HG02943 (cell line): ENCODE measurements around the gene TMEM128.
"Not testable (repeated sequence)": the region's sequence is repeated elsewhere in the genome, so short reads cannot be mapped to it uniquely, and the experiment has no call there.

Experiments
- ATAC-seq: cut with Tn5 transposase; IDR thresholded peaks from one replicate; pipeline ENCODE4 v1.9.1; 2021; ENCODE audit warnings: mild to moderate bottlenecking, low read depth, moderate library complexity; ENCODE audit not compliant: unreplicated experiment

The TMEM128 gene

DNA sequence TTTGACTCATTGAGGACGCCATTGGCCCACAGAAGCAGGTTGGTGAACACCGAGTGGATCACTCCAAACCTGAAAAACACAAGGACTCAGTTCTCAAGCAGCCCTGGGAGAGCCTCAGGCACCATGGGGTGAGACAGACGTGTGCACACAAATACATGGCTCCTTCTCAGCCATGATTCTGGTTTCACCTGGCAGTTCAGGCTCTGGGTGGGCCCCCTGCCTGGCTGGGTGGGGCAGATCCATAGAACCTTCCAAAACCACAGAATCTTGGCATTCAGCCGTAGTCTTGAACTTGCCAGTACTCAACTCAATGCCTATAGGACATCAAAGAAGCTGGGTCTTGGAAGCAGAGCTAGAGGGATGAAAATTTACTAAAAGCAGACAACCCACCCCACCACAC lies 45.5 kb downstream of the TMEM128 start:
- no peak for ATAC-seq

DNA sequence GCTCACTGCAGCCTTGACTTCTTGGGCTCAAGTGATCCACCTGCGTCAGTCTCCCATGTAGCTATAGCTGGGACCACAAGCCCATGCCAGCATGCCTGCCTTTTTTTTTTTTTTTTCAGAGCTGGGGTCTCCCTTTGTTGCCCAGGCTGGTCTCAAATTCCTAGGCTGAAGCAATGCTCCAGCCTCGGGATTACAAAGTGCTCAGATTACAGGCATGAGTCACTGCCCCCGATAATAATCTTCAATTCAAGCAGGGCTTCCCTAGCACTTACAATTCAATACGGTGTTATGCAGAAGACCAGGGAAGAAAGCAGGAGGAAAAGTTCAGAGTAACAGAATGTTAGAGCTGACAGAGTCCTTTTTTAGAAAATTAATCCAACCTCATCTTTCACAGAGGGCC lies 47.4 kb downstream of the TMEM128 start:
- no peak for ATAC-seq

DNA sequence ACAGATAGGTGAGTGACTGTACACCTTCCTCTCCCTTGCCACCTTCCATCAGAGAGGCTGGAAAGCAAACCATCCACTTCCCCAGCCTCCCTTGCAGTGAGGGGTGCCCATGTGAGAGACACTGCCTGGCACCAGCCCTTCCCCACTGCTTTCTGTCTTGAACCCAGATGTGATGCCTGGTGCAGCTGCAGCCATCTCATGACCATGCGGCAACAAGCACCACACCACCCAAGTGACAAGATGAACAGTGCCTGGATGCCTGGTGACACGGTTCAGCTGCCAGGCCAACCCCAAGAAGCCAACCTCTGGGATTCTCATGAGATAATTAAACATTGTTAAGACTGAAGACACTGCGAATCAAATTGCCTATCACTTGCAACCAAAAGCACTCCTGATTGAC lies 52.7 kb downstream of the TMEM128 start:
- no peak for ATAC-seq

DNA sequence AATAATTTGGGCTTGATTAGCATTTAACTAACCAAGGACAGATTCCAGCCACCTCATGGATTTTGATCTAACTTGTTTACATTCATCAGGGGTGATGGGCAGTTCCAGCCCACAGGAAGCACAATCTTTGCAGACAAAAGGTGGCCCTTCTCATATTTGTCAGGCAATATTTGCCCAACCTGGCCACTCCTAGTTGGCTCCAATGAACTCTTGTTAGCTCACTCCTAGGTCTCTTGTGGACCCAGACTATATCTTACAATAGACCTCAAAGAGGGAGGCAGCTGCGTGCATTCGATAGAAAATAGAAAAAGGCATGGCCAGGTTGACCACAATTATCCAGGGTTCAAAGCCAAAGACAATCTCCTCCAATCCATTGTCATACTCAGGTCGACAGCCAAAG lies 59.5 kb downstream of the TMEM128 start:
- ATAC-seq: not testable (repeated sequence)
